H9 (cell line): ENCODE measurements around the gene STN1. TPM values are rescaled to one million over a fixed set of nuclear protein-coding genes. Genes with fewer than 3 reads are reported as not detected.

Experiments used
- DNase-seq: peaks from one replicate; pipeline ENCODE4 v3.0.0-alpha.2; 2017
- H2AFZ ChIP-seq: one replicate; pipeline ENCODE4 v1.6.1; 2013; ENCODE audit warnings: mild to moderate bottlenecking, low read length, control low read depth, moderate library complexity
- H2AK5ac ChIP-seq: 2 replicates; pipeline ENCODE4 v1.6.1; 2013; ENCODE audit warnings: low read length, control low read depth, mixed read lengths; ENCODE audit not compliant: insufficient read length
- H2BK120ac ChIP-seq: one replicate; pipeline ENCODE4 v1.6.1; 2013; ENCODE audit warnings: low read depth, mild to moderate bottlenecking, low read length, control low read depth, inconsistent platforms; ENCODE audit not compliant: poor library complexity, severe bottlenecking
- H2BK12ac ChIP-seq: 2 replicates; pipeline ENCODE4 v1.6.1; 2013; ENCODE audit warnings: low read length, control low read depth, mixed read lengths, low read depth; ENCODE audit not compliant: insufficient read length
- H2BK15ac ChIP-seq: 2 replicates; pipeline ENCODE4 v1.6.1; 2013; ENCODE audit warnings: low read depth, low read length, control low read depth
- H2BK20ac ChIP-seq: one replicate; pipeline ENCODE4 v1.6.1; 2013; ENCODE audit warnings: low read depth, mild to moderate bottlenecking, low read length, control low read depth, inconsistent platforms; ENCODE audit not compliant: poor library complexity, severe bottlenecking
- H2BK5ac ChIP-seq: 2 replicates; pipeline ENCODE4 v1.6.1; 2013; ENCODE audit warnings: low read length, control low read depth, mixed read lengths; ENCODE audit not compliant: insufficient read length
- H3K14ac ChIP-seq: 2 replicates; pipeline ENCODE4 v1.6.1; 2013; ENCODE audit warnings: low read length, control low read depth; ENCODE audit not compliant: insufficient read depth
- H3K18ac ChIP-seq: 2 replicates; pipeline ENCODE4 v1.6.1; 2013; ENCODE audit warnings: low read depth, mild to moderate bottlenecking, mixed read lengths, low read length, control low read depth; ENCODE audit not compliant: insufficient read length
- H3K23ac ChIP-seq: 2 replicates; pipeline ENCODE4 v1.6.1; 2013; ENCODE audit warnings: low read length, control low read depth, mixed read lengths, low read depth; ENCODE audit not compliant: insufficient read length
- H3K23me2 ChIP-seq: 2 replicates; pipeline ENCODE4 v1.6.1; 2013; ENCODE audit warnings: low read depth, mild to moderate bottlenecking, mixed read lengths, low read length, control low read depth; ENCODE audit not compliant: insufficient read length, poor library complexity, severe bottlenecking
- H3K27ac ChIP-seq: 2 replicates; pipeline ENCODE4 v1.5.1; 2013; ENCODE audit warnings: low read length, control low read depth, mixed read lengths, low read depth; ENCODE audit not compliant: insufficient read length
- H3K27me3 ChIP-seq: 2 replicates; pipeline ENCODE4 v1.6.1; 2013; ENCODE audit warnings: low read length, control low read depth, inconsistent platforms; ENCODE audit not compliant: insufficient read depth
- H3K4ac ChIP-seq: 2 replicates; pipeline ENCODE4 v1.6.1; 2013; ENCODE audit warnings: low read depth, mild to moderate bottlenecking, control low read depth, inconsistent platforms, low read length, moderate library complexity
- H3K4me1 ChIP-seq: 2 replicates; pipeline ENCODE4 v1.6.1; 2013; ENCODE audit warnings: low read length, control low read depth, inconsistent platforms; ENCODE audit not compliant: insufficient read depth
- H3K4me2 ChIP-seq: 2 replicates; pipeline ENCODE4 v1.6.1; 2013; ENCODE audit warnings: low read length, control low read depth, mixed read lengths; ENCODE audit not compliant: insufficient read length, insufficient read depth
- H3K56ac ChIP-seq: 2 replicates; pipeline ENCODE4 v1.6.1; 2013; ENCODE audit warnings: low read depth, mild to moderate bottlenecking, mixed read lengths, low read length, control low read depth; ENCODE audit not compliant: insufficient read length
- H3K79me1 ChIP-seq: 2 replicates; pipeline ENCODE4 v1.6.1; 2013; ENCODE audit warnings: low read depth, mild to moderate bottlenecking, moderate library complexity, low read length, control low read depth, inconsistent platforms; ENCODE audit not compliant: insufficient read depth, poor library complexity, severe bottlenecking
- H3K79me2 ChIP-seq: 2 replicates; pipeline ENCODE4 v1.6.1; 2013; ENCODE audit warnings: low read length, control low read depth, inconsistent platforms; ENCODE audit not compliant: insufficient read depth
- H3K9ac ChIP-seq: 2 replicates; pipeline ENCODE4 v1.6.1; 2013; ENCODE audit warnings: low read length, control low read depth, mixed read lengths; ENCODE audit not compliant: insufficient read length; ENCODE audit errors: extremely low read depth
- H3K9me3 ChIP-seq: one replicate; pipeline ENCODE4 v1.6.1; 2013; ENCODE audit warnings: low read depth, low read length, inconsistent platforms; ENCODE audit not compliant: control insufficient read depth
- H3T11ph ChIP-seq: one replicate; pipeline ENCODE4 v1.6.1; 2013; ENCODE audit warnings: mild to moderate bottlenecking, low read length, control low read depth, inconsistent platforms
- H4K20me1 ChIP-seq: one replicate; pipeline ENCODE4 v1.6.1; 2013; ENCODE audit not compliant: control insufficient read depth, insufficient read length, insufficient read depth
- H4K5ac ChIP-seq: 2 replicates; pipeline ENCODE4 v1.6.1; 2013; ENCODE audit warnings: low read depth, mild to moderate bottlenecking, mixed read lengths, low read length, control low read depth; ENCODE audit not compliant: insufficient read length
- H4K8ac ChIP-seq: replicated peaks from 2 replicates; pipeline ENCODE4 v1.6.1; 2013; ENCODE audit warnings: low read length, control low read depth, mixed read lengths, low read depth; ENCODE audit not compliant: insufficient read length
- H4K91ac ChIP-seq: 2 replicates; pipeline ENCODE4 v1.6.1; 2013; ENCODE audit warnings: low read depth, mild to moderate bottlenecking, moderate library complexity, mixed read lengths, low read length, control low read depth; ENCODE audit not compliant: insufficient read length
- H3K27ac Mint-ChIP-seq, 3 experiments: 2 replicates in 2 of 3; 3 replicates in 1 of 3; pipeline ENCODE4 v1.8.0; 2020 to 2021; ENCODE audit warnings: mixed read lengths in 3 of 3, mild to moderate bottlenecking in 1 of 3, moderate library complexity in 1 of 3
- H3K27me3 Mint-ChIP-seq: 2 replicates; pipeline ENCODE4 v1.8.0; 2021; ENCODE audit warnings: low read depth, mild to moderate bottlenecking, moderate library complexity, mixed read lengths
- H3K36me3 Mint-ChIP-seq, 3 experiments: 2 replicates in 2 of 3; 3 replicates in 1 of 3; pipeline ENCODE4 v1.8.0; 2020 to 2021; ENCODE audit warnings: low read depth in 3 of 3, mixed read lengths in 3 of 3; ENCODE audit not compliant: insufficient read depth in 1 of 3
- H3K4me1 Mint-ChIP-seq, 2 experiments: 2 replicates each; pipeline ENCODE4 v1.8.0; 2020; ENCODE audit warnings: mixed read lengths in 2 of 2
- H3K4me3 Mint-ChIP-seq, 2 experiments: 2 replicates in 1 of 2; 3 replicates in 1 of 2; pipeline ENCODE4 v1.8.0; 2020 to 2021; ENCODE audit warnings: mild to moderate bottlenecking in 2 of 2, mixed read lengths in 2 of 2, moderate library complexity in 1 of 2
- H3K9me3 Mint-ChIP-seq, 2 experiments: 2 replicates in 1 of 2; 3 replicates in 1 of 2; pipeline ENCODE4 v1.8.0; 2020; ENCODE audit warnings: mild to moderate bottlenecking in 2 of 2, mixed read lengths in 2 of 2, moderate library complexity in 1 of 2
- CTCF ChIP-seq: fragments of 200-600 bp; sonication (generic); conservative IDR thresholded peaks from 3 replicates; pipeline ENCODE4 v1.8.0; 2021; ENCODE audit warnings: antibody characterized with exemption, mild to moderate bottlenecking
- WGBS: extraction: QIAGEN DNeasy Blood & Tissue Kit; methylation state at CpG from one replicate; pipeline ENCODE4 v1.1.7; 2013; ENCODE audit warnings: missing lambda C conversion rate, low lambda C conversion rate, mixed read lengths; ENCODE audit not compliant: insufficient read length; ENCODE audit errors: extremely low coverage; 5-methylcytosine and 5-hydroxymethylcytosine counted together
- total RNA-seq: library from RNA; stranded (reverse); gene quantifications from 2 replicates; pipeline ENCODE4 v1.2.1, GENCODE V29; 2021

Gene STN1
- total RNA-seq, 1 experiment from 2014 or later: 11.3 TPM

GRCh38 chr10:103905441-103905840 lies 12.5 kb downstream of the STN1 start:
- no peak overlapping the region for H3K14ac ChIP-seq
- no peak overlapping the region for H3K9ac ChIP-seq
- H3K4me1 ChIP-seq: peaks cover 2% of the 10 kb centered on the region
- no peak overlapping the region for H2BK12ac ChIP-seq
- Mint-ChIP-seq H3K4me3 (no peak overlapping the region), H3K4me1 (peaks cover 17 to 18% of the 10 kb centered on the region in 2 experiments), H3K9me3 (no peaks in the 10 kb centered on the region), H3K27me3 (no peaks in the 10 kb centered on the region; the same call in none of the 2 replicates), H3K36me3 (peaks cover 0 to 4% (median 3%) of the 10 kb centered on the region in 3 experiments; a peak in 3 of 7 replicates), H3K27ac (no peak overlapping the region; a peak in 2 of 7 replicates)
- no peak overlapping the region for H2BK20ac ChIP-seq
- H2AK5ac ChIP-seq: no peak overlapping the region
- H2BK120ac ChIP-seq: no peak overlapping the region
- no peak overlapping the region for H2AFZ ChIP-seq
- no peaks in the 10 kb centered on the region for H3K27me3 ChIP-seq
- no peaks in the 10 kb centered on the region for H3K79me1 ChIP-seq
- H2BK5ac ChIP-seq: no peak overlapping the region
- H3K79me2 ChIP-seq: no peaks in the 10 kb centered on the region
- H4K20me1 ChIP-seq: no peaks in the 10 kb centered on the region
- no peak overlapping the region for H2BK15ac ChIP-seq
- H4K8ac ChIP-seq: no peak overlapping the region
- H3K9me3 ChIP-seq: no peaks in the 10 kb centered on the region
- no peak for DNase-seq
- H3K4me2 ChIP-seq: no peak overlapping the region
- no peak overlapping the region for H3K23ac ChIP-seq
- no peak overlapping the region for H3T11ph ChIP-seq
- no peak overlapping the region for H3K27ac ChIP-seq
- H3K18ac ChIP-seq: no peak overlapping the region
- no peaks in the 10 kb centered on the region for H3K23me2 ChIP-seq
- no CpG with 5 or more reads among the region's 4 CpGs for WGBS
- TF ChIP-seq CTCF: no peak
- H4K91ac ChIP-seq: no peak overlapping the region
- no peak overlapping the region for H3K56ac ChIP-seq
- no peak overlapping the region for H4K5ac ChIP-seq
- H3K4ac ChIP-seq: no peak overlapping the region
